Pancreas (tissue), 10 donors: ENCODE measurements around the gene WIF1. TPM values are rescaled to one million over a fixed set of nuclear protein-coding genes. Genes with fewer than 3 reads are reported as not detected.

Source experiments
- ATAC-seq, 4 donors: fragments of 200-7000 bp; cut with Tn5 transposase; one replicate each; pipeline versions ENCODE4 v1.8.0 to v1.9.1; 2020; ENCODE audit warnings: mild to moderate bottlenecking in 4 of 4, moderate library complexity in 4 of 4
- DNase-seq, 6 donors: peaks; one replicate each; pipeline ENCODE4 v3.0.0-alpha.2; 2020
- FAIRE-seq: peaks from 2 replicates; lab custom pipeline; 2012; peaks lifted over from hg19 to GRCh38; lab: Jason Lieb, UNC
- H3K27ac ChIP-seq, 4 donors: fragments of 200-600 bp; sonication (generic); 1 replicate in 3 of 4; 2 replicates in 1 of 4; pipeline versions ENCODE4 v1.5.0 to v1.8.0; 2020
- H3K27me3 ChIP-seq, 4 donors: fragments of 200-600 bp; one replicate each; pipeline ENCODE4 v1.8.0; 2021
- H3K36me3 ChIP-seq, 3 donors: fragments of 200-600 bp; sonication (generic) in 1 of 3; one replicate each; pipeline versions ENCODE4 v1.5.0 to v1.8.0; 2020 to 2021
- H3K4me1 ChIP-seq, 3 donors: fragments of 200-600 bp; one replicate each; pipeline ENCODE4 v1.8.0; 2021
- H3K4me3 ChIP-seq, 4 donors: fragments of 200-600 bp; sonication (generic) in 2 of 4; one replicate each; pipeline versions ENCODE4 v1.5.0 to v1.8.0; 2020 to 2021
- H3K9me3 ChIP-seq, 4 donors: fragments of 200-600 bp; one replicate each; pipeline ENCODE4 v1.8.0; 2021
- WGBS, 2 donors: extraction: QIAGEN DNeasy Blood & Tissue Kit; methylation state at CpG; one replicate each; pipeline ENCODE4 v1.1.7; 2013; 5-methylcytosine and 5-hydroxymethylcytosine counted together
- intact Hi-C, 3 donors: fragments of 100-400 bp; cut with DNase I; formaldehyde crosslinking; loops; one replicate each; pipeline versions ENCODE4 v1.11.1 to v1.14.2; 2022
- polyA plus RNA-seq, 2 donors: library from polyadenylated mRNA; stranded (reverse); fragments of 200-250 nt; gene quantifications; one replicate each; pipeline ENCODE4 v1.2.3, GENCODE V29; 2013
- total RNA-seq, 6 donors: library from RNA; stranded (reverse); fragmentation: NEBNext Ultra II Directional in 4 of 6; extraction: Animal tissue kit (Norgen Biotek cat#: 25700) in 4 of 6; gene quantifications; one replicate each; pipeline versions ENCODE4 v1.2.1 to v1.2.4, GENCODE V29; 2021 to 2023
- TF ChIP-seq, protein P1 (sequence below), 4 donors: fragments of 200-600 bp; sonication (generic) in 3 of 4; IDR thresholded peaks; one replicate each; pipeline versions ENCODE4 v1.5.0 to v1.8.0; 2021; ENCODE audit warnings: antibody characterized with exemption in 4 of 4
- donor health status: healthy with polysubstance abuse.
- donor health status: DM: no; HTN: no; CAD: no; lungs with moderate emphysema.
- donor health status: DM: no; HTN: no; CAD: no.
- donor health status: control.
- donor health status: control.
- donor health status: Bipolar disorder and iron deficiency.
- donor health status: DM: yes; HTN: yes; CAD: no.
- donor health status: DM: no; HTN: no; CAD: no.
- donor health status: DM: no; HTN: no; CAD: no.
- donor health status: DM: yes; HTN: yes; CAD: no.

Gene WIF1, protein sequence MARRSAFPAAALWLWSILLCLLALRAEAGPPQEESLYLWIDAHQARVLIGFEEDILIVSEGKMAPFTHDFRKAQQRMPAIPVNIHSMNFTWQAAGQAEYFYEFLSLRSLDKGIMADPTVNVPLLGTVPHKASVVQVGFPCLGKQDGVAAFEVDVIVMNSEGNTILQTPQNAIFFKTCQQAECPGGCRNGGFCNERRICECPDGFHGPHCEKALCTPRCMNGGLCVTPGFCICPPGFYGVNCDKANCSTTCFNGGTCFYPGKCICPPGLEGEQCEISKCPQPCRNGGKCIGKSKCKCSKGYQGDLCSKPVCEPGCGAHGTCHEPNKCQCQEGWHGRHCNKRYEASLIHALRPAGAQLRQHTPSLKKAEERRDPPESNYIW
- under 1 TPM in 4 of 6 donors, not detected in 2; 0.08 to 0.69 (median 0.28) TPM for total RNA-seq
- under 1 TPM in 1 of 2 donors, not detected in 1; 0.52 TPM for polyA plus RNA-seq

DNA sequence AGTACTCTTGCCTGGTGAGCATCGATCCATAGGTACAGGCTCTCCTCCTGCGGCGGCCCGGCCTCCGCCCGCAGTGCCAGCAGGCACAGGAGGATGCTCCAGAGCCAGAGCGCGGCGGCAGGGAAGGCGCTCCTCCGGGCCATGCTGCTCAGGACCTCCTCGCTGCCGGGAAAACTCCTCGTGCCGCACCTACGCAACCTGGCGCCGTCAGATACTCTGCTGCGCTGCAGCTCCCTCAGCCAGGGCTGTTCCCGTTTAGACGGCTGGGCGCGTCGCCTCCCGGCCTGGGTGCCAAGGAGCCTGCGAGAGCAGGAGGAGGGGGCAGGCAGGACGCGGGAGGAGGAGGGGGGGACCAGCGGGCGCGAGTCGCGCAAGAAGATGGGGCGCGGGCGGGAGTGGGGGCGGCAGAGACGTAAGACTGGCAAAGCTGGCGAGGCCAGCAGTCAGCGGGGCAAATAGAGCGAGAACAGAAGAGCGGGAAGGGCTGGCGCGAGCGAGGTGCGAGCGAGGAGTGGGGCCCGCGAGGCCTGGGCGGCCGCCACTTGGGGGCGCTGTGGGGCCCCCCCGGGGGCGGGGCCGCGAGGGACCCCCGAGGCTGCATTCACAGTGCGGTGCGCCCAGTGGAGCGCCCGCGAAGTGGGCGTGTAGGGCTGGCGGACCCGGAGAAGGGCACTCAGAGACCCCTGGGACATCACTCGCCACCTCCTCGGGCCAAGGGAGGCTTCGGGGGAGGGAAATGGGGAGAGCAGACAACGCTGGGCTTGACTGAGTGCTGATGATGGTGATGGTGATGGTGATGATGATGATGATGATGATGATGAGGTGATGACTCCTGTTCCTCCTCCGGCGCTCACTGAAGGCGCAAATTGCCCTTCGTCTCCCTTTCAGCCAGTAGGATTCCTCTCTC is at the start of gene WIF1:
Gene WIF1, minus strand, starts transcription at position 257 of the 907 bp plus-strand sequence. Its CDS starts 114 bp downstream, at position 143.
- Histone ChIP-seq H3K36me3 (no peaks in the 10 kb centered on the region), H3K27me3 (peaks cover 3 to 15% (median 7%) of the 10 kb centered on the region in 4 donors), H3K4me1 (no peaks in the 10 kb centered on the region), H3K4me3 (peak within 1 kb of the TSS in 2 of 4 donors; percentile 22 to 39), H3K9me3 (no peaks in the 10 kb centered on the region), H3K27ac (no peak within 1 kb of the TSS)
- 6 to 9% methylated on average over 49 to 73 of the region's 73 CpGs for WGBS, 2 donors
- intact Hi-C loops: no loop called here
- ATAC-seq (peak; percentile 60 to 83 (median 78)), FAIRE-seq (no peak), DNase-seq (peak; percentile 18 to 75 (median 36))
- TF ChIP-seq, protein P1, sequence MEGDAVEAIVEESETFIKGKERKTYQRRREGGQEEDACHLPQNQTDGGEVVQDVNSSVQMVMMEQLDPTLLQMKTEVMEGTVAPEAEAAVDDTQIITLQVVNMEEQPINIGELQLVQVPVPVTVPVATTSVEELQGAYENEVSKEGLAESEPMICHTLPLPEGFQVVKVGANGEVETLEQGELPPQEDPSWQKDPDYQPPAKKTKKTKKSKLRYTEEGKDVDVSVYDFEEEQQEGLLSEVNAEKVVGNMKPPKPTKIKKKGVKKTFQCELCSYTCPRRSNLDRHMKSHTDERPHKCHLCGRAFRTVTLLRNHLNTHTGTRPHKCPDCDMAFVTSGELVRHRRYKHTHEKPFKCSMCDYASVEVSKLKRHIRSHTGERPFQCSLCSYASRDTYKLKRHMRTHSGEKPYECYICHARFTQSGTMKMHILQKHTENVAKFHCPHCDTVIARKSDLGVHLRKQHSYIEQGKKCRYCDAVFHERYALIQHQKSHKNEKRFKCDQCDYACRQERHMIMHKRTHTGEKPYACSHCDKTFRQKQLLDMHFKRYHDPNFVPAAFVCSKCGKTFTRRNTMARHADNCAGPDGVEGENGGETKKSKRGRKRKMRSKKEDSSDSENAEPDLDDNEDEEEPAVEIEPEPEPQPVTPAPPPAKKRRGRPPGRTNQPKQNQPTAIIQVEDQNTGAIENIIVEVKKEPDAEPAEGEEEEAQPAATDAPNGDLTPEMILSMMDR (IDR thresholded peaks at IDR 0.05): peak in 1 of 4 donors; percentile 17

- TF ChIP-seq, protein P1 (IDR thresholded peaks at IDR 0.05): no peak
- H3K9me3 ChIP-seq: no peaks in the 10 kb centered on the region
- FAIRE-seq (no peak), DNase-seq (peak; percentile 43 to 87 (median 68)), ATAC-seq (peak; percentile 47 to 67 (median 58))
- peaks cover 21 to 46% (median 26%) of the 10 kb centered on the region in 3 donors for H3K4me1 ChIP-seq
- H3K4me3 ChIP-seq: peak overlapping the region; percentile 82 to 99 (median 94)
- H3K27me3 ChIP-seq: no peaks in the 10 kb centered on the region
- H3K27ac ChIP-seq: peak overlapping the region; percentile 95 to 98 (median 96)
- no peaks in the 10 kb centered on the region for H3K36me3 ChIP-seq
- intact Hi-C loops: no loop called here
- WGBS, 2 donors: 0% methylated on average over 47 of the region's 47 CpGs
These were observed 49.2 kb upstream of the WIF1 start for GRCh38 chr12:65170209-65170881.

DNA sequence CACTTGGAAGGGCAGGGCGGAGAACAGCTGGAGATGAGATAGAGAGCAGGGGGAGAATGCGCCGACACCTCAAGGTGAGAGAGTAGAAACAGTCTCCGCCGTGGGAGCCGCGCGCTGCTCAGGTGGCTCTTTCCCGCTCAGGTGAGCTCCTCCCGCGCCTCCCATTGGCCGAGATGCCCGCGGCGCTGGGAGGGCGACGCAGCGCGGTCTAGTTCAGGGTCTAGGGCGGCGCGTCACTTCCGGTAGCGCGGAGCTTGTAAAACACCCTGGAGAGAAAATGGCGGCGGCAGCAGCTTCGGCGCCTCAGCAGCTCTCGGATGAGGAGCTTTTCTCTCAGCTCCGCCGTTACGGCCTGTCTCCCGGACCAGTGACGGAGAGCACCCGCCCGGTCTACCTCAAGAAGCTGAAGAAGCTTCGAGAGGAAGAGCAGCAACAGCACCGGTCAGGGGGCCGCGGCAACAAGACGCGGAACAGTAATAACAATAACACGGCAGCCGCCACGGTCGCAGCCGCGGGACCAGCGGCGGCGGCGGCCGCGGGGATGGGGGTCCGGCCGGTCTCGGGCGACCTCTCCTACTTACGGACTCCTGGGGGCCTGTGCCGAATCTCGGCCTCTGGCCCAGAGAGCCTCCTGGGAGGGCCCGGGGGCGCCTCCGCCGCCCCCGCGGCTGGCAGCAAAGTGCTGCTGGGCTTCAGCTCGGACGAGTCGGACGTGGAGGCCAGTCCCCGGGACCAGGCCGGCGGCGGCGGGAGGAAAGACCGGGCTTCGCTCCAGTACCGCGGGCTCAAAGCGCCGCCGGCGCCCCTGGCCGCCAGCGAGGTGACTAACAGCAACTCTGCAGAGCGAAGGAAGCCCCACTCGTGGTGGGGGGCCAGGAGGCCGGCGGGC is 48.5 kb upstream of the WIF1 start, which contains the start of gene LEMD3:
Gene LEMD3, plus strand, starts transcription at position 264 of the 889 bp plus-strand sequence. Its CDS starts 14 bp downstream, at position 278.
- H3K9me3 ChIP-seq: no peaks in the 10 kb centered on the region
- DNase-seq (peak; percentile 94 to 97 (median 96)), ATAC-seq (peak; percentile 94 to 99 (median 98)), FAIRE-seq (no peak)
- H3K27ac ChIP-seq: peak within 1 kb of the TSS; percentile 95 to 98 (median 96)
- no peaks in the 10 kb centered on the region for H3K36me3 ChIP-seq
- H3K27me3 ChIP-seq: no peaks in the 10 kb centered on the region
- H3K4me1 ChIP-seq: peaks cover 21 to 41% (median 26%) of the 10 kb centered on the region in 3 donors
- 0% methylated on average over 91 of the region's 91 CpGs for WGBS, 2 donors
- TF ChIP-seq, protein P1 (IDR thresholded peaks at IDR 0.05): no peak
- peak within 1 kb of the TSS; percentile 82 to 99 (median 94) for H3K4me3 ChIP-seq
- intact Hi-C loops: no loop called here
